H1 (cell line): ENCODE results near the gene LPGAT1. TPM values are rescaled to one million over a fixed set of nuclear protein-coding genes. Genes with fewer than 3 reads are reported as not detected.

Source experiments
- CREB1 ChIP-seq: IDR thresholded peaks from 2 replicates; pipeline ENCODE4 v1.6.1; 2012; ENCODE audit warnings: inconsistent platforms
- GABPA ChIP-seq: IDR thresholded peaks from 2 replicates; pipeline ENCODE4 v1.6.1; 2011; ENCODE audit warnings: mild to moderate bottlenecking, low read length, moderate library complexity, borderline replicate concordance; ENCODE audit not compliant: insufficient read depth
- KDM5A ChIP-seq: fragments of 200-600 bp; IDR thresholded peaks from 2 replicates; pipeline ENCODE4 v1.7.1; 2012; ENCODE audit warnings: mild to moderate bottlenecking, low read length, inconsistent platforms, mixed read lengths
- SIRT6 ChIP-seq: IDR thresholded peaks from one replicate; pipeline ENCODE4 v1.7.1; 2012; ENCODE audit warnings: low read length, inconsistent platforms
- polyA plus RNA-seq, 7 experiments: library from polyadenylated mRNA; depleted of rRNA in 3 of 7; stranded (reverse) in 5 of 7; unstranded in 2 of 7; fragments of >200 nt in 5 of 7; fragments of 200-250 nt in 2 of 7; gene quantifications; 1 replicate in 5 of 7; 2 replicates in 1 of 7; 4 replicates in 1 of 7; pipeline versions ENCODE4 v1.2.1 to v1.2.3, GENCODE V29; 2011 to 2013; ENCODE audit warnings: missing spikeins in 2 of 7, mixed read lengths in 2 of 7
- total RNA-seq: library from RNA; stranded (reverse); fragmentation: NEBNext Ultra II Directional; extraction: Animal tissue kit (Norgen Biotek cat#: 25700); gene quantifications from 2 replicates; pipeline ENCODE4 v1.2.1, GENCODE V29; 2021

Gene LPGAT1
- total and polyA plus RNA-seq, 2 of the 8 experiments (the other 6 are each of a cell fraction or from before 2014, with no cell fraction given) = 2.3 to 13.5 TPM

DNA sequence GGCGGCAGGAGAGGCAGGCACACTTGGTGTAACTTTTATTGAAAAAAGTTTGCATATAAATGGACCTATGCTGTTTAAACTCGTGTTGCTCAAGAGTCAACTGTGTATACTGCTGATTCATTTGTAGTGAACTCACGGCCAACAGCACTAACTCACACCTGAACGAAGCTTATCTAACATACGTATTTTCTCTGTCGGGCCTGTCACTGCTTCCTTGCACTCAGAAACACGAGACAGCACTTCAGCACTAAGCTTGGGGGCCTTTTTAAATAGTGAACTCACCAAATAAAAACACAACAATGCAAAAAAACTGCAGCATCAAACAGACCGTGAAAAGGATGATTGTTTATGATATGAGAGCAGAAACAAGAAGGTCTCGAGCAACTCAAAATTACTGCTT is 96.2 kb downstream of the LPGAT1 start (continued):
- TF ChIP-seq GABPA (no peak), SIRT6 (no peak), CREB1 (no peak), KDM5A (no peak)
